HepG2 (cell line): ENCODE data around the gene GPC4. TPM values are rescaled to one million over a fixed set of nuclear protein-coding genes. Genes with fewer than 3 reads are reported as not detected.

Experiments
- ATAC-seq: fragments of 200-7000 bp; cut with Tn5 transposase; 3 replicates; pipeline ENCODE4 v1.9.1; 2020; ENCODE audit warnings: mild to moderate bottlenecking, moderate library complexity
- BruUV-seq: library from RNA; stranded (reverse); fragments of 400-500 nt; replicated peaks from 2 replicates; lab custom pipeline; 2021; lab: Mats Ljungman, UMichigan
- CTCF ChIA-PET: fragments of 300-600 bp; formaldehyde crosslinking; extraction: SDS; loops from one replicate; lab custom pipeline; 2021; ENCODE audit warnings: low total read pairs, inconsistent platforms, low intra/inter-chr PET ratio; lab: Yijun Ruan, JAX
- POLR2A ChIA-PET: fragments of 350-600 bp; sonication (Branson Sonifier 250); formaldehyde crosslinking; loops from one replicate; lab custom pipeline; 2020; ENCODE audit warnings: antibody characterized with exemption, inconsistent platforms; lab: Yijun Ruan, JAX
- DNase-seq: peaks from one replicate; pipeline ENCODE4 v3.0.0-alpha.2; 2015; ENCODE audit warnings: low spot score
- FAIRE-seq: peaks from 3 replicates; lab custom pipeline; 2011; peaks lifted over from hg19 to GRCh38; lab: Jason Lieb, UNC
- H2AFZ ChIP-seq: one replicate; pipeline ENCODE4 v1.6.1; 2011; ENCODE audit warnings: low read length, inconsistent platforms
- H3K27ac ChIP-seq: fragments of 300-600 bp; 3 replicates; pipeline ENCODE4 v1.8.0; 2011; ENCODE audit warnings: mixed run types, mild to moderate bottlenecking, mixed read lengths, low read length, inconsistent platforms; ENCODE audit not compliant: insufficient read depth; ENCODE audit errors: extremely low read length
- H3K27me3 ChIP-seq, 2 experiments: fragments of 200-600 bp in 1 of 2; 2 replicates in 1 of 2; 3 replicates in 1 of 2; pipeline versions ENCODE4 v1.6.0 to v1.8.0; 2011; ENCODE audit warnings: low read length in 2 of 2, mild to moderate bottlenecking in 2 of 2, moderate library complexity in 2 of 2, inconsistent platforms in 1 of 2; ENCODE audit not compliant: insufficient read depth in 2 of 2, control insufficient read depth in 1 of 2
- H3K36me3 ChIP-seq, 2 experiments: fragments of 200-600 bp in 1 of 2; replicated peaks in 1 of 2; 2 replicates in 1 of 2; 3 replicates in 1 of 2; pipeline versions ENCODE4 v1.5.1 to v1.8.0; 2011; ENCODE audit warnings: low read length in 2 of 2, inconsistent platforms in 1 of 2; ENCODE audit not compliant: insufficient read depth in 2 of 2, control insufficient read depth in 1 of 2
- H3K4me1 ChIP-seq: 2 replicates; pipeline ENCODE4 v1.5.1; 2012; ENCODE audit warnings: low read length, inconsistent platforms; ENCODE audit not compliant: insufficient read depth
- H3K4me2 ChIP-seq: 2 replicates; pipeline ENCODE4 v1.6.0; 2011; ENCODE audit warnings: low read depth, low read length, inconsistent platforms
- H3K4me3 ChIP-seq, 3 experiments: fragments of 200-600 bp in 1 of 3; sonication (generic), shearing (Covaris generic) in 1 of 3; replicated peaks in 1 of 3; 2 replicates each; pipeline ENCODE4 v1.5.1; 2011 to 2016; ENCODE audit warnings: low read length in 3 of 3, inconsistent platforms in 2 of 3, low read depth in 2 of 3, mild to moderate bottlenecking in 2 of 3, control low read depth in 1 of 3, mixed read lengths in 1 of 3; ENCODE audit not compliant: insufficient read depth in 1 of 3
- H3K79me2 ChIP-seq: one replicate; pipeline ENCODE4 v1.6.1; 2011; ENCODE audit warnings: low read length, inconsistent platforms; ENCODE audit not compliant: insufficient read depth
- H3K9ac ChIP-seq: 2 replicates; pipeline ENCODE4 v1.6.0; 2011; ENCODE audit warnings: mild to moderate bottlenecking, low read depth, low read length, inconsistent platforms; ENCODE audit not compliant: insufficient read depth
- H3K9me3 ChIP-seq: 2 replicates; pipeline ENCODE4 v1.5.1; 2012; ENCODE audit warnings: mild to moderate bottlenecking, low read length
- H4K20me1 ChIP-seq: 2 replicates; pipeline ENCODE4 v1.6.0; 2011; ENCODE audit warnings: inconsistent platforms, mild to moderate bottlenecking, low read length, moderate library complexity; ENCODE audit not compliant: insufficient read depth
- CHCHD3 ChIP-seq: sonication (generic); formaldehyde crosslinking; IDR thresholded peaks from 2 replicates; pipeline ENCODE4 v1.8.0; 2022; ENCODE audit warnings: mild to moderate bottlenecking, missing genetic modification reagents, moderate library complexity
- MEIS1 ChIP-seq: sonication (generic); formaldehyde crosslinking; IDR thresholded peaks from 2 replicates; pipeline ENCODE4 v1.9.0; 2021; ENCODE audit warnings: mild to moderate bottlenecking, missing genetic modification reagents, moderate library complexity, borderline replicate concordance
- MLLT10 ChIP-seq: sonication (generic); formaldehyde crosslinking; IDR thresholded peaks from 2 replicates; pipeline ENCODE4 v1.4.0; 2020; ENCODE audit warnings: missing genetic modification reagents
- REPIN1 ChIP-seq: sonication (generic); formaldehyde crosslinking; IDR thresholded peaks from 2 replicates; pipeline ENCODE4 v1.8.0; 2022; ENCODE audit warnings: missing genetic modification reagents, low read depth, mild to moderate bottlenecking, borderline replicate concordance
- TBX3 ChIP-seq: fragments of 450-650 bp; IDR thresholded peaks from 2 replicates; pipeline ENCODE4 v1.6.1; 2017; ENCODE audit warnings: antibody characterized with exemption, mild to moderate bottlenecking, inconsistent platforms, borderline replicate concordance
- YEATS4 ChIP-seq: sonication (generic); formaldehyde crosslinking; IDR thresholded peaks from 2 replicates; pipeline ENCODE4 v1.4.0; 2020; ENCODE audit warnings: missing genetic modification reagents, borderline replicate concordance
- ZNF430 ChIP-seq: sonication (generic); formaldehyde crosslinking; IDR thresholded peaks from 2 replicates; pipeline ENCODE4 v1.9.0; 2021; ENCODE audit warnings: mild to moderate bottlenecking, missing genetic modification reagents
- ZNF496 ChIP-seq: sonication (generic); formaldehyde crosslinking; IDR thresholded peaks from 2 replicates; pipeline ENCODE4 v1.8.1; 2023; ENCODE audit warnings: mild to moderate bottlenecking, moderate library complexity, missing genetic modification reagents; ENCODE audit not compliant: insufficient replicate concordance
- ZNF510 ChIP-seq: sonication (generic); formaldehyde crosslinking; IDR thresholded peaks from 2 replicates; pipeline ENCODE4 v1.4.0; 2020; ENCODE audit warnings: low read depth, mild to moderate bottlenecking, missing genetic modification reagents
- ZNF614 ChIP-seq: IDR thresholded peaks from 2 replicates; pipeline ENCODE4 v1.6.1; 2018; ENCODE audit warnings: missing biosample characterization, missing genetic modification reagents, inconsistent platforms, borderline replicate concordance
- WGBS: methylation state at CpG from one replicate; pipeline ENCODE4 v1.1.6; 2017; ENCODE audit warnings: low lambda C conversion rate; 5-methylcytosine and 5-hydroxymethylcytosine counted together
- in situ Hi-C: cut with HindIII; loops from 2 replicates; pipeline ENCODE4 v1.10.0; 2017; ENCODE audit warnings: low pct_unique_long_range_greater_than_20kb; ENCODE audit not compliant: extremely low pct_ligation_motif_present
- intact Hi-C: fragments of 100-400 bp; cut with micrococcal nuclease; formaldehyde crosslinking; loops from one replicate; pipeline ENCODE4 v1.10.0; 2022; ENCODE audit not compliant: unreplicated experiment
- polyA plus RNA-seq, 8 experiments: library from polyadenylated mRNA; depleted of rRNA in 3 of 8; stranded (reverse) in 7 of 8; unstranded in 1 of 8; fragments of >200 nt; fragmentation: Illumina TruSeq in 4 of 8; extraction: Trizol in 4 of 8; gene quantifications; 2 replicates each; pipeline versions ENCODE4 v1.2.1 to v1.2.3, GENCODE V29; 2011 to 2016; ENCODE audit warnings: low read depth in 4 of 8, missing spikeins in 1 of 8, mixed read lengths in 1 of 8; ENCODE audit not compliant: insufficient read depth in 1 of 8
- total RNA-seq, 5 experiments: library from RNA; depleted of rRNA; stranded (reverse); fragments of >200 nt; fragmentation: Illumina TruSeq; extraction: Trizol; gene quantifications; 2 replicates each; pipeline ENCODE4 v1.2.3, GENCODE V29; 2016; ENCODE audit warnings: low read depth in 1 of 5
- TF ChIP-seq, protein P1 (sequence below): sonication (generic); formaldehyde crosslinking; conservative IDR thresholded peaks from 2 replicates; pipeline ENCODE4 v1.4.0; 2020; ENCODE audit warnings: missing genetic modification reagents
- TF ChIP-seq, protein P2 (sequence below): sonication (generic); formaldehyde crosslinking; IDR thresholded peaks from 2 replicates; pipeline ENCODE4 v1.8.0; 2022; ENCODE audit warnings: missing genetic modification reagents, low read depth, mild to moderate bottlenecking, borderline replicate concordance

Gene GPC4
- total and polyA plus RNA-seq, 2 of the 13 experiments (the other 11 are each of a cell fraction or from before 2014, with no cell fraction given), result 0.29 to 0.38 TPM

DNA sequence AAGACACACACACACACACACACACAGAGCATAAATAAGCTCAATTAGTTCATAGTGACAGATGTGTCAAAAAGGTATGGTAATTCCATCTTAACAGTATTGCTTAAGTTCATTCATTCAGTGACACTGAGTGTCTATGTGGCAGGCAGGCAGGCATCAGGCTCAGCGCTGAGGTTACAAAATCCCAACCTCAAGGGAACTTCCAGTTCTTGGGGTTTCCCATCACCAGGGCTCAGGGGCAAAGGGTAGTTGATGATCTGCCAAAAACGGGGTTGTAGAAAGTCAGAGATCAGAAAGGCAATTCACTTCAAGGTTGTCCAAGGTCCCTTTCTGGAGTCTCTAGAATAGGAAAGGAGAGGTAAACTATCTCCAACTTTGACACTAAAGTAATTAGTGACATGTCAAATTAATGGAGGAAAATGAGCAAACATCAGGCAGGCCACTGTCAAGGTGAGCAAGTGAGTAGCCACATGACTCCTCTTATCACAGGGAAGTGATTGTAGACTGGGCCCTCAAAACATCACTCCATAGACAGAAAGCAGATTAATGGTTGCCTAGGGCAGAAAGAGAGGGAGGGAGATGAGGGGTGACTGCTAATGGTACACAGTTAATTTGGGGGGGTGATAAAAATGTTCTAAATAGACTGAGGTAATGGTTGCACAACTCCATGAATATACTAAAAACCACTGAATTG lies 41.8 kb downstream of the GPC4 start:
- H2AFZ ChIP-seq, result no peak overlapping the region
- FAIRE-seq (no peak), ATAC-seq (no peak), DNase-seq (no peak)
- no peak overlapping the region for H3K4me2 ChIP-seq
- no peak overlapping the region for H3K9ac ChIP-seq
- CTCF ChIA-PET, result no interaction called here
- POLR2A ChIA-PET, result no interaction called here
- no peaks in the 10 kb centered on the region for H3K79me2 ChIP-seq
- 0% methylated on average over 2 of the region's 2 CpGs for WGBS
- no peaks in the 10 kb centered on the region for H3K9me3 ChIP-seq
- H3K27me3 ChIP-seq, result no peaks in the 10 kb centered on the region; a peak in 2 of 5 replicates
- in situ Hi-C loops (no loop called here), intact Hi-C loops (no loop called here)
- BruUV-seq, result no TSS peak
- H3K4me3 ChIP-seq, result no peak overlapping the region
- no peak for TF ChIP-seq TBX3
- no peak for TF ChIP-seq ZNF496 (CRISPR knock-in tag)
- no peak overlapping the region for H3K27ac ChIP-seq
- no peaks in the 10 kb centered on the region for H4K20me1 ChIP-seq
- no peaks in the 10 kb centered on the region for H3K36me3 ChIP-seq
- no peaks in the 10 kb centered on the region for H3K4me1 ChIP-seq

DNA sequence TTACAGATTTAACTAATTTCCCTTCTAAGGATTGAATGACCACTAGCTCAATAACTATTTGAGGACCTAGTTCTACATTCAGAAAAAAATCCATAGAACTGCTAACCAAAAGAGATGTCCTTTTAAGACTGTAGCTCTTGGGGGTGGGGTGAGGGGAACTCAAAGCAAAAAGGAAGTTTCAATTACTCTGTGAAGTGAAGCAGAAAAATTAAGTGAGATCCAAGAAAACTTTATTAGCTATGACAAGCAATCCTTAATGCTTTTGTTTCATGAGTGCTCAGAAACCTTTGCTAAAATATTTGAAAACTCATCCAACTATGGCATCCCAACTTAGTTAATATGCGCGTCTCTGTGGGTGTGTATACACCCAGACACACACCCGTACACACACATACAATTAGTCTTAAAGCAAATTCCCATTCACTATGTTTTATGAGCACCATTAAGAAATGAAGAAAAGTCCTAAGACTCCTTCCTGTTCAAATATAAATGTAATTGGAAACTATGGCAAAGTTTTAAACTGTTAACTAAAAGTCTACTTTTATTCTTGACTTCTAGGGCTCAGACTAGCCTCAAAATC lies 44.5 kb downstream of the GPC4 start:
- BruUV-seq, result no TSS peak
- no peak overlapping the region for H3K4me2 ChIP-seq
- no peak for FAIRE-seq
- DNase-seq, result no peak
- in situ Hi-C loops (no loop called here), intact Hi-C loops (no loop called here)
- no peaks in the 10 kb centered on the region for H3K4me1 ChIP-seq
- no peaks in the 10 kb centered on the region for H3K79me2 ChIP-seq
- no peaks in the 10 kb centered on the region for H3K36me3 ChIP-seq
- H3K27ac ChIP-seq, result no peak overlapping the region
- no peak overlapping the region for H2AFZ ChIP-seq
- no peaks in the 10 kb centered on the region for H4K20me1 ChIP-seq
- 67% methylated on average over 3 of the region's 3 CpGs for WGBS
- TF ChIP-seq ZNF430 (CRISPR knock-in tag) (no peak), REPIN1 (CRISPR knock-in tag) (no peak), ZNF614 (CRISPR knock-in tag) (no peak), ZNF510 (no peak), CHCHD3 (no peak), MEIS1 (CRISPR knock-in tag) (no peak), MLLT10 (CRISPR knock-in tag) (no peak), YEATS4 (no peak)
- TF ChIP-seq, protein P1, sequence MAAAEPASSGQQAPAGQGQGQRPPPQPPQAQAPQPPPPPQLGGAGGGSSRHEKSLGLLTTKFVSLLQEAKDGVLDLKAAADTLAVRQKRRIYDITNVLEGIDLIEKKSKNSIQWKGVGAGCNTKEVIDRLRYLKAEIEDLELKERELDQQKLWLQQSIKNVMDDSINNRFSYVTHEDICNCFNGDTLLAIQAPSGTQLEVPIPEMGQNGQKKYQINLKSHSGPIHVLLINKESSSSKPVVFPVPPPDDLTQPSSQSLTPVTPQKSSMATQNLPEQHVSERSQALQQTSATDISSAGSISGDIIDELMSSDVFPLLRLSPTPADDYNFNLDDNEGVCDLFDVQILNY (CRISPR knock-in tag), result no peak
- TF ChIP-seq, protein P2, sequence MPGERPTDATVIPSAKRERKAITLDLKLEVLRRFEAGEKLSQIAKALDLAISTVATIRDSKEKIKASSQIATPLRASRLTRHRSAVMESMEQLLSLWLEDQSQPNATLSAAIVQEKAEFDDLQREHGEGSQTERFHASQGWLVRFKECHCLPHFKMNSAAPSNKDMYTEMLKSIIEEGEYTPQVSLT (CRISPR knock-in tag), result no peak
- TF ChIP-seq, all 625 proteins: peak for 0
- Histone ChIP-seq H3K27me3 (no peaks in the 10 kb centered on the region; a peak in 1 of 5 replicates), H3K9me3 (no peaks in the 10 kb centered on the region), H3K9ac (no peak overlapping the region), H3K4me3 (no peak overlapping the region)
- no peak for ATAC-seq
- CTCF ChIA-PET, result no interaction called here
- POLR2A ChIA-PET, result no interaction called here
